Testis (tissue), 2 donors: ENCODE results near the gene BTBD1.

Experiments used
- CTCF ChIP-seq, 3 experiments: fragments of 450-650 bp in 2 of 3; fragments of 200-600 bp in 1 of 3; sonication (generic) in 1 of 3; IDR thresholded peaks; one replicate each; pipeline ENCODE4 v1.5.1; 2016 to 2019; ENCODE audit warnings: antibody characterized with exemption in 3 of 3, mild to moderate bottlenecking in 2 of 3, moderate library complexity in 1 of 3
- POLR2A ChIP-seq: fragments of 450-650 bp; IDR thresholded peaks from one replicate; pipeline ENCODE4 v1.6.1; 2017; ENCODE audit warnings: antibody characterized with exemption, mild to moderate bottlenecking, moderate library complexity

GRCh38 chr15:82968066-82968465 is 99.0 kb downstream of the BTBD1 start:
- TF ChIP-seq CTCF (IDR thresholded peaks at IDR 0.05) (no peak), POLR2A (no peak)
